GM10266 (cell line): Measurements from ENCODE around the gene DFFA.

ENCODE experiments used
- DNase-seq: peaks from one replicate; pipeline ENCODE4 v3.0.0; 2012; ENCODE audit errors: extremely low spot score
- CTCF ChIP-seq: IDR thresholded peaks from 2 replicates; pipeline ENCODE4 v1.5.1; 2012; ENCODE audit warnings: mild to moderate bottlenecking, low read depth; ENCODE audit not compliant: control insufficient read depth, insufficient read depth; ENCODE audit errors: missing control alignments

Gene DFFA

GRCh38 chr1:10502206-10502605 lies 29.9 kb upstream of the DFFA start:
- no peak for TF ChIP-seq CTCF
- no peak for DNase-seq

GRCh38 chr1:10498231-10498630 lies 25.9 kb upstream of the DFFA start:
- no peak for TF ChIP-seq CTCF
- DNase-seq, result no peak

- DNase-seq, result no peak
- TF ChIP-seq CTCF, result no peak
Measured at GRCh38 chr1:10497109-10497508, 24.8 kb upstream of the DFFA start.

GRCh38 chr1:10495952-10496351 lies 23.6 kb upstream of the DFFA start:
- DNase-seq, result no peak
- TF ChIP-seq CTCF, result no peak

GRCh38 chr1:10495475-10495817 lies 23.1 kb upstream of the DFFA start:
- TF ChIP-seq CTCF, result no peak
- no peak for DNase-seq

GRCh38 chr1:10494754-10495474 lies 22.6 kb upstream of the DFFA start:
- peak; percentile 86 for TF ChIP-seq CTCF
- peak; percentile 76 for DNase-seq

- no peak for TF ChIP-seq CTCF
- DNase-seq, result no peak
Measured at GRCh38 chr1:10494418-10494753, 22.1 kb upstream of the DFFA start.
